Right lung (tissue), 5 donors: ENCODE measurements around the gene FAM76A. TPM values are rescaled to one million over a fixed set of nuclear protein-coding genes. Genes with fewer than 3 reads are reported as not detected.

Experiments
- DNase-seq, 2 donors: peaks; one replicate each; pipeline ENCODE4 v3.0.0-alpha.2; 2013
- polyA plus RNA-seq, 5 donors: library from polyadenylated mRNA; unstranded; fragments of 120-200 nt; gene quantifications; one replicate each; pipeline versions ENCODE4 v1.2.1 to v1.2.3, GENCODE V29; 2013; ENCODE audit warnings: inconsistent platforms in 1 of 5, low replicate concordance in 1 of 5; ENCODE audit not compliant: insufficient read length in 5 of 5, insufficient read depth in 1 of 5

Gene FAM76A
- polyA plus RNA-seq, 5 donors = 13.3 to 18.6 (median 16.0) TPM

- DNase-seq = no peak
These were observed 6.2 kb upstream of the FAM76A start for GRCh38 chr1:27719286-27720251.

GRCh38 chr1:27724961-27725373 is 794 bp upstream of the FAM76A start:
- peak in 1 of 2 donors; percentile 26 for DNase-seq

- DNase-seq = peak in 1 of 2 donors; percentile 58
These were observed 648 bp downstream of the FAM76A start for GRCh38 chr1:27726173-27727044.

- DNase-seq = no peak
These were observed 1.4 kb downstream of the FAM76A start for GRCh38 chr1:27727126-27727525.

- DNase-seq = no peak
These were observed 10.5 kb downstream of the FAM76A start for GRCh38 chr1:27736252-27736651.

GRCh38 chr1:27741121-27741520 is 15.4 kb downstream of the FAM76A start:
- no peak for DNase-seq

- no peak for DNase-seq
These were observed 18.8 kb downstream of the FAM76A start for GRCh38 chr1:27744556-27744955.

- no peak for DNase-seq
These were observed 19.7 kb downstream of the FAM76A start for GRCh38 chr1:27745466-27745865.

- DNase-seq = peak; percentile 85 to 90
These were observed 26.6 kb downstream of the FAM76A start for GRCh38 chr1:27752360-27752759.

- no peak for DNase-seq
These were observed 29.5 kb downstream of the FAM76A start for GRCh38 chr1:27755286-27755685.

GRCh38 chr1:27755865-27756264 is 30.1 kb downstream of the FAM76A start:
- DNase-seq = no peak

GRCh38 chr1:27759236-27759635 is 33.5 kb downstream of the FAM76A start:
- DNase-seq = no peak

GRCh38 chr1:27760426-27760825 is 34.7 kb downstream of the FAM76A start:
- no peak for DNase-seq

- no peak for DNase-seq
These were observed 36.3 kb downstream of the FAM76A start for GRCh38 chr1:27762033-27762432.

GRCh38 chr1:27763358-27763757 is 37.6 kb downstream of the FAM76A start:
- no peak for DNase-seq

GRCh38 chr1:27770293-27770830 is 44.6 kb downstream of the FAM76A start:
- DNase-seq = no peak

- no peak for DNase-seq
These were observed 46.5 kb downstream of the FAM76A start for GRCh38 chr1:27772036-27772931.

GRCh38 chr1:27772932-27773825 is 47.4 kb downstream of the FAM76A start, which contains the start of gene STX12:
STX12 (plus strand) TSS chr1:27773219; CDS start chr1:27773308, 89 bp downstream.
- peak; percentile 99 for DNase-seq

GRCh38 chr1:27773826-27774445 is 48.2 kb downstream of the FAM76A start:
- no peak for DNase-seq
